WTC11 (cell line): ENCODE data around the gene TMEM161B. TPM values are rescaled to one million over a fixed set of nuclear protein-coding genes. Genes with fewer than 3 reads are reported as not detected.
"Not testable (repeated sequence)": the region's sequence is repeated elsewhere in the genome, so short reads cannot be mapped to it uniquely, and the experiment has no call there.

ENCODE experiments used
- ATAC-seq: fragments of 200-7000 bp; cut with Tn5 transposase; 2 replicates; pipeline ENCODE4 v1.10.0; 2021; ENCODE audit warnings: mild to moderate bottlenecking, moderate library complexity
- CTCF ChIA-PET: fragments of 300-600 bp; sonication (Branson Sonifier 250); formaldehyde crosslinking; loops from one replicate; lab custom pipeline; 2021; ENCODE audit warnings: antibody characterized with exemption; lab: Charles Lee
- POLR2A ChIA-PET: fragments of 350-600 bp; sonication (Branson Sonifier 250); formaldehyde crosslinking; loops from one replicate; lab custom pipeline; 2021; ENCODE audit warnings: antibody characterized with exemption; lab: Charles Lee
- DNase-seq: peaks from one replicate; pipeline ENCODE4 v3.0.0; 2021; ENCODE audit warnings: low spot score
- H3K27ac Mint-ChIP-seq: 2 replicates; pipeline ENCODE4 v1.8.0; 2021; ENCODE audit warnings: mixed read lengths
- H3K27me3 Mint-ChIP-seq: 2 replicates; pipeline ENCODE4 v1.8.0; 2021; ENCODE audit warnings: low read depth, mild to moderate bottlenecking, moderate library complexity, mixed read lengths
- H3K36me3 Mint-ChIP-seq: 2 replicates; pipeline ENCODE4 v1.8.0; 2021; ENCODE audit warnings: mixed read lengths
- H3K4me1 Mint-ChIP-seq: 2 replicates; pipeline ENCODE4 v1.8.0; 2022; ENCODE audit warnings: mixed read lengths
- H3K4me3 Mint-ChIP-seq: 2 replicates; pipeline ENCODE4 v1.8.0; 2021; ENCODE audit warnings: mild to moderate bottlenecking, moderate library complexity, mixed read lengths
- H3K9me3 Mint-ChIP-seq: 2 replicates; pipeline ENCODE4 v1.8.0; 2021; ENCODE audit warnings: mixed read lengths
- AR ChIP-seq: fragments of 250-450 bp; sonication (Bioruptor Pico); IDR thresholded peaks from 2 replicates; pipeline ENCODE4 v1.9.0; 2021; ENCODE audit warnings: mild to moderate bottlenecking
- ATF1 ChIP-seq: sonication (generic); formaldehyde crosslinking; IDR thresholded peaks from 2 replicates; pipeline ENCODE4 v1.8.1; 2023; ENCODE audit warnings: mild to moderate bottlenecking, moderate library complexity, missing genetic modification reagents
- CTCF ChIP-seq: fragments of 200-600 bp; IDR thresholded peaks from 2 replicates; pipeline ENCODE4 v1.8.0; 2022; ENCODE audit warnings: antibody characterized with exemption
- ERG ChIP-seq: fragments of 250-450 bp; sonication (Bioruptor Pico); IDR thresholded peaks from 2 replicates; pipeline ENCODE4 v1.8.0; 2021; ENCODE audit warnings: mild to moderate bottlenecking
- FOXP1 ChIP-seq: sonication (generic); formaldehyde crosslinking; IDR thresholded peaks from 2 replicates; pipeline ENCODE4 v1.8.0; 2022; ENCODE audit warnings: missing genetic modification reagents, mild to moderate bottlenecking, moderate library complexity, borderline replicate concordance
- HMGXB4 ChIP-seq: sonication (generic); formaldehyde crosslinking; IDR thresholded peaks from 2 replicates; pipeline ENCODE4 v1.8.1; 2023; ENCODE audit warnings: mild to moderate bottlenecking, moderate library complexity, missing genetic modification reagents
- NFE2L1 ChIP-seq: sonication (generic); formaldehyde crosslinking; IDR thresholded peaks from 2 replicates; pipeline ENCODE4 v1.8.1; 2023; ENCODE audit warnings: missing genetic modification reagents
- NR3C1 ChIP-seq: sonication (generic); formaldehyde crosslinking; conservative IDR thresholded peaks from 2 replicates; pipeline ENCODE4 v1.8.1; 2023; ENCODE audit warnings: low read depth, mild to moderate bottlenecking, missing genetic modification reagents
- OVOL2 ChIP-seq: fragments of 250-450 bp; sonication (Bioruptor Pico); IDR thresholded peaks from 2 replicates; pipeline ENCODE4 v1.9.0; 2021; ENCODE audit warnings: mild to moderate bottlenecking, borderline replicate concordance
- PRRX2 ChIP-seq: fragments of 250-450 bp; sonication (Bioruptor Pico); IDR thresholded peaks from 2 replicates; pipeline ENCODE4 v1.8.0; 2021; ENCODE audit warnings: mild to moderate bottlenecking
- TEAD4 ChIP-seq: sonication (generic); formaldehyde crosslinking; IDR thresholded peaks from 2 replicates; pipeline ENCODE4 v1.8.0; 2022; ENCODE audit warnings: mild to moderate bottlenecking, missing genetic modification reagents
- USF1 ChIP-seq: sonication (generic); formaldehyde crosslinking; IDR thresholded peaks from 2 replicates; pipeline ENCODE4 v1.8.0; 2022; ENCODE audit warnings: mild to moderate bottlenecking, missing genetic modification reagents
- ZBTB21 ChIP-seq: sonication (generic); formaldehyde crosslinking; IDR thresholded peaks from 2 replicates; pipeline ENCODE4 v1.8.1; 2023; ENCODE audit warnings: mild to moderate bottlenecking, missing genetic modification reagents, borderline replicate concordance
- ZBTB43 ChIP-seq: sonication (generic); formaldehyde crosslinking; IDR thresholded peaks from 2 replicates; pipeline ENCODE4 v1.8.1; 2023; ENCODE audit warnings: mild to moderate bottlenecking, missing genetic modification reagents
- ZNF317 ChIP-seq: sonication (generic); formaldehyde crosslinking; IDR thresholded peaks from 2 replicates; pipeline ENCODE4 v1.8.1; 2023; ENCODE audit warnings: low read depth, mild to moderate bottlenecking, moderate library complexity, missing genetic modification reagents, borderline replicate concordance
- ZNF396 ChIP-seq: fragments of 250-450 bp; sonication (Bioruptor Pico); IDR thresholded peaks from 2 replicates; pipeline ENCODE4 v1.8.0; 2021; ENCODE audit warnings: mild to moderate bottlenecking, moderate library complexity, borderline replicate concordance
- ZNF425 ChIP-seq: fragments of 250-450 bp; sonication (Bioruptor Pico); conservative IDR thresholded peaks from 2 replicates; pipeline ENCODE4 v1.9.0; 2021; ENCODE audit warnings: mild to moderate bottlenecking
- total RNA-seq: library from RNA; stranded (reverse); gene quantifications from 3 replicates; pipeline ENCODE4 v1.2.3, GENCODE V29; 2021

Gene TMEM161B
- total RNA-seq, 1 experiment from 2014 or later = 17.0 TPM

- DNase-seq = no peak
- H3K4me3 Mint-ChIP-seq = peak overlapping the region; percentile 99
- H3K27ac Mint-ChIP-seq = peak overlapping the region; percentile 97
- peaks cover 18% of the 10 kb centered on the region for H3K4me1 Mint-ChIP-seq
- no peak for TF ChIP-seq PRRX2 (CRISPR knock-in tag)
- TF ChIP-seq AR = no peak
- no peak for TF ChIP-seq ATF1
- TF ChIP-seq CTCF = no peak
- TF ChIP-seq OVOL2 = no peak
- TF ChIP-seq ZBTB43 (CRISPR knock-in tag) = no peak
- TF ChIP-seq NR3C1 (CRISPR knock-in tag) = no peak
- TF ChIP-seq ERG (CRISPR knock-in tag) = no peak
- TF ChIP-seq ZNF396 = no peak
- no peak for TF ChIP-seq NFE2L1
- TF ChIP-seq TEAD4 (CRISPR knock-in tag) = no peak
- TF ChIP-seq USF1 (CRISPR knock-in tag) = no peak
- TF ChIP-seq, all 79 proteins: peak for 0
- CTCF ChIA-PET = no interaction called here
- peak; percentile 16 for ATAC-seq
- peaks cover 52% of the 10 kb centered on the region for H3K36me3 Mint-ChIP-seq
- no peaks in the 10 kb centered on the region; the same call in 1 of the 2 replicates for H3K27me3 Mint-ChIP-seq
- POLR2A ChIA-PET = interaction anchor here (0.8 kb wide), 1 partner anchor 119 kb away, joined by 8 read pairs; no protein-coding TSS in a partner anchor
- H3K9me3 Mint-ChIP-seq = peaks cover 18% of the 10 kb centered on the region
Measured at GRCh38 chr5:88269222-88269771, 652 bp upstream of the TMEM161B start.

GRCh38 chr5:88264565-88264964 lies 4.1 kb downstream of the TMEM161B start:
- DNase-seq, CTCF ChIA-PET, H3K4me3 Mint-ChIP-seq, POLR2A ChIA-PET, H3K27me3 Mint-ChIP-seq, H3K27ac Mint-ChIP-seq, ATAC-seq: not testable (repeated sequence)
- peaks cover 22% of the 10 kb centered on the region for H3K9me3 Mint-ChIP-seq
- H3K4me1 Mint-ChIP-seq = peaks cover 21% of the 10 kb centered on the region
- peaks cover 34% of the 10 kb centered on the region for H3K36me3 Mint-ChIP-seq

GRCh38 chr5:88263349-88263748 lies 5.3 kb downstream of the TMEM161B start:
- Mint-ChIP-seq H3K4me3 (no peak overlapping the region), H3K9me3 (peaks cover 22% of the 10 kb centered on the region), H3K27ac (no peak overlapping the region), H3K36me3 (peaks cover 34% of the 10 kb centered on the region), H3K4me1 (peaks cover 32% of the 10 kb centered on the region), H3K27me3 (no peaks in the 10 kb centered on the region; the same call in 1 of the 2 replicates)
- POLR2A ChIA-PET = no interaction called here
- ATAC-seq (no peak), DNase-seq (no peak)
- CTCF ChIA-PET = no interaction called here
- TF ChIP-seq FOXP1 (CRISPR knock-in tag) (no peak), ZNF317 (CRISPR knock-in tag) (no peak), HMGXB4 (CRISPR knock-in tag) (no peak), NFE2L1 (no peak), ZBTB21 (no peak), ZNF396 (no peak), ZNF425 (CRISPR knock-in tag) (no peak)
